GM21367 (cell line): ENCODE data around the gene SPTBN2.

Experiments used
- ATAC-seq: cut with Tn5 transposase; IDR thresholded peaks from one replicate; pipeline ENCODE4 v1.9.1; 2021; ENCODE audit not compliant: unreplicated experiment

The SPTBN2 gene

DNA sequence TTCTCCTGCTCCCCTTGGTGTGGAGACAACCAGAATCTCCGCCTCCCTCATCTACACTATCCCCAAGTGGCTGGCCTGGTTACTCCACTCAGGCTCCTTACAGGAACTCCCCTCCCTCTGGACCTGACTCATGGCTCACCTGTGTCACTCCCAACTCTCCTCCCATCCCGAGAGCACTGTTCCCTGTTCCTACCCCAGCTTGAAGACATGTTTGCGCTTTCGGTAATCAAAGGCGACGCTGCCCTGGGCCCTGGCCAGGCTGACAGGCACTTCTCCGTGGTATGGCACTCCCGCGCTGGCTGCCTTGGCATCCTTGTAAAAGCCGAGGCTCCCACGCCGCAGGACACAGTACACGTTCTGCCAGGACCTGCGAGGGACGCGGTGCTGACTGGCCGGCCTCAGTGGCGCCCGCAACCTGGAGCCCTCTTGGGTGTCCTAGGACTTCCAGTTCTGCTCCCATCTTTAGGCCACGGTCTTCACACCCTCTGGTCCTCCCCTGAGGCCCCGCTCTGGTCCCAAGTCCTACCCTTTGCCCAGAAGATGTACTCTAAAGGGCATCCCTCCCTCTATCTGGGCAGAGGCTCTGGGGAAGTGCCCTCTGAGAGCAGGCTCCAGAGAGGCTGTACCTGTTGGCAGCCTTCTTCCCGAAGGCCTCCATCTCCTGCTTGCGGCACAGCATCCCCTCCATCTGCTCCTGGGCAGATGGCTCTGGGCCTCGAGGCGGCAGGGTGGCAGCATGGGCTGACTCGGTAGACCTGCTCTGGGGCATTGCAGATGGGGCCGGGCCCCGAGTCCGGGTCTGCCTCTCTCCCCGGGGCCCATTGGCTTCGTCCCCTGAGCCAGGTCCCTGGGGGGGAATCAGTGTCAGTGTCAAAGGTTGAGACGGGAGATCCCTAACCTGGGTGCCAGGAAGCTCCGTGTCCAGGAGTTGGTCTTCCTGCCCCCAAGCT lies 41.9 kb downstream of the SPTBN2 start:
- ATAC-seq, result no peak

DNA sequence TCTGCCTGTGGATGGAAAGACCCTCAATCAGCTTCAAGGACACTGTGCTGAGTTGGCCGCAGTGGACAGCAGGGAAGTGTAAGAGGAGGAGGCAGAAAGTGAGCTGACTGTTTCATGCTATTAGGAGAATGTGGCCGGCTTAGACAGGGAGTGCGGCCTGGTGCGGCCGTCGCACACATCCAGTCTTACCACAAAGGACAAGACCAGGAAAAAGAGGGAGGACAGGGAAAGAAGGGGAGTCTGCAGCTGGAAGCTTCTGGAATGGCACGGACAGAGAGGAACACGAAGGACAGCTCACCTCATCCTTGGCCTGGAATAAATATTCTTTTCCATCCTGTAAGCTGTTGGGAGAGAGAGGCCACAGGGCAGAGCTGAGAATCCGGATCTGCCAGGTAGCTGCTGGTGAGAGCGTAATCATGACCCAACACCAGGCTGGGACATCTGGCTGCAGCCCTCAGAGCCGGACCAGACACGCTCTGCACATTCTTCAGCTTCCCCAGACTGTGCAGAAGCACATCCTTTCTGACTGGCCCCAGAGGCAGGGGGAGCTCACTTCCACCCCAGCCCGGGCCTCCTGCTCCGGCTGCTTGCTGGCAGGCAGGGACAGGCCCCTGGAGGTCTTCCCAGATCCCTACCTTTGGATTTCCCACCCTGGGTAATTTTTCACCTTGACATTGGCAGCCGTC lies 42.8 kb downstream of the SPTBN2 start:
- ATAC-seq, result no peak

DNA sequence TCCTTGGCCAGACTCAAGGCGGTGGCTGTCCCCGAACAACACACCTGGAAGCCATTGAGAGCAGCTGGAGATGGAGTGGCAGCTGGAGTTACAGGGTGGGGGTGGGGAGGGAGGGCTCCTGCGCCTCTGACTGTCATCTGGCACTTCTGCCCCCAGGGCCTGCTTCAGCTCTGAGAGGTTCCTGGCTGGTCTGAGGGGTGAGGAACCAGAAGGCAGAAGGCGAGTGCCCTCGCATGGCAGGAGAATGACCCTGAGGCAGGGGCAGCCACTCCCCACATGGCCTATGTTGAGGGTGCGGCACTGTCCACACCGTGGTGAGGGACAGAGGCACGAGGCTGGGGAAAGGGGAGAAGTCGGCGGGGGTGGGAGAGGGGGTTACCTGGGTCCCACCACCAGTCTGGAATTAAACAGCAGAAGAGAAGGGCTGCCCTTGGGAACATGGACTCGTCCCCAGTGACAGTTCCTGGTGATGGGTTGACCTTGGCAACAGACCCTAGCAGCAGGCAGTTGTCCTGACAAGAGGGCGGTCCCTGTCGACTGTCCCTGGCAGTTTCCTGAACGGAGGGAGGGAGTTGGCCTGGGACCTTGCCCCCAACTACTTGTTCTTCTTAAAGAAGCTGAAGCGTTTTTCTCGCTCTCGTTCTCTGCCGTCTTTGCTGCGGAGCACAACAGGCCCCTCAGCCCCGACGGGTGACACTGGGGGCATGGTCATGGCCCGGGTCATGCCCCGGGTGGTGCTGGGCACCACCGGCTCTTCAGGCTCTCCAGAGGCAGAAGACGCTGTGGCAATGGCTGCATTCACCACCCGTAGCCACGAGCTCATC lies 43.5 kb downstream of the SPTBN2 start:
- no peak for ATAC-seq

DNA sequence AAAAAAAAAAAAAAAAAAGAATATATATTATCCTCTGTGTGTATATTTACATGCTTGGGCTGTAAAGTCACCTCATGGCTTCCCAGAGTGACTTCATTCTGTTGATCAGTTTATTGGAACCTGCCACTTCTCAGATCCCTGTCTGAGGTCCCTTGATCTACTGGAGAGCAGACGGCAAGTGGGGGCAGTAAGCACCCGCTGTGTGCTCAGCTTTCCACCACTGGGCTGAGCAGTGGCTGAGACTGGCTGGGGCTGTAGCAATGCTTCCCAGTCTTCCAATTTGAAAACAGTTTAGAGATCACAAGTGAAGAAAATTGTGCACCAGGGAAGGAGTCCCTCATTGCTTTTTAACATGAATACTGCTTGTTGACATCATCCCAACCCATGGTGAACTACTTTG lies 44.4 kb downstream of the SPTBN2 start:
- ATAC-seq, result no peak

DNA sequence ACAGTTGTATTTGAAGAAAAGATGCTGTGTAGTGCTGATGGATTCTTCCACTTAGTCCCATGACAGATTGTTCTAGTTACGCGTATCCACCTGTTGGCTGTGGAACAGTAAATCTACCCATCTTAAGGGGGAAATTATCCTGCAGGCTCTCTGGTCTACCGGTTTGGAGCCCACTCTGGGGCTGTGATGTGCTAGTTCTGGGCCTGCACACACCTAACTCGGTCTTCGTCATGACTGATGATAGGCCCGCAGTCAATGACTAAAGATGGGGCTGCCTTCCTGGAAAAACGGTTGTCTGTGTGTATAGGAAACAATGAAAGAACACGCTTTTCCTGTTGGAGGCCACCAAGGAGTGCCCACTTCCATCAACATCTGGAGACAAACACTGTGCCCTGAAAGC lies 45.1 kb downstream of the SPTBN2 start:
- no peak for ATAC-seq

DNA sequence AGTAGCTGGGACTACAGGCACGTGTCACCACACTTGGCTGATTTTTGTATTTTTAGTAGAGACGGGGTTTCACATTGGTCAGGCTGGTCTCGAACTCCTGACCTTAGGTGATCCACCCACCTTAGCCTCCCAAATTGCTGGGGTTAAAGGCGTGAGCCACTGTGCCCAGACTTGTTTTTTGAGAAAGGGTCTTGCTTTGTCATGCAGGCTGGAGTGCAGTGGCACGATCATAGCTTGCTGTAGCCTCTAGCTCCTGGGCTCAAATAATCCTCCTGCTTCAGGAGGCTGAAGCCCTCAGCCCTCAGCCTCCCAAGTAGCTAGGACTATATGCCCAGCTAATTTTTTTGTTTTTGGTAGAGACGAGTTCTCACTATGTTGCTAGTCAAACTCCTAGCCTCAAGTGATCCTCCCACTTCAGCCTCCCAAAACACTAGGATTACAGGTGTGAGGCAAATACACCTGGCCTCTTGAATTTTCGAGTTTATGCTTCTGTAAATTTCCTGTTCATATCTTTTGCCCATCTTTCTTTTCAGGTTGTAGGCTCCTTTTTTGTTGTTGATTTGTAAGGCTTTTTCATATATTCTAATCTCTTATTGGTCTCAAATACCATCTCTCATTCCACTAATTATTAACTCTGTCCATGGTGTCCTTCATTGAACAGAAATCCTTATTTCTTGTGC lies 47.9 kb downstream of the SPTBN2 start:
- ATAC-seq, result no peak

DNA sequence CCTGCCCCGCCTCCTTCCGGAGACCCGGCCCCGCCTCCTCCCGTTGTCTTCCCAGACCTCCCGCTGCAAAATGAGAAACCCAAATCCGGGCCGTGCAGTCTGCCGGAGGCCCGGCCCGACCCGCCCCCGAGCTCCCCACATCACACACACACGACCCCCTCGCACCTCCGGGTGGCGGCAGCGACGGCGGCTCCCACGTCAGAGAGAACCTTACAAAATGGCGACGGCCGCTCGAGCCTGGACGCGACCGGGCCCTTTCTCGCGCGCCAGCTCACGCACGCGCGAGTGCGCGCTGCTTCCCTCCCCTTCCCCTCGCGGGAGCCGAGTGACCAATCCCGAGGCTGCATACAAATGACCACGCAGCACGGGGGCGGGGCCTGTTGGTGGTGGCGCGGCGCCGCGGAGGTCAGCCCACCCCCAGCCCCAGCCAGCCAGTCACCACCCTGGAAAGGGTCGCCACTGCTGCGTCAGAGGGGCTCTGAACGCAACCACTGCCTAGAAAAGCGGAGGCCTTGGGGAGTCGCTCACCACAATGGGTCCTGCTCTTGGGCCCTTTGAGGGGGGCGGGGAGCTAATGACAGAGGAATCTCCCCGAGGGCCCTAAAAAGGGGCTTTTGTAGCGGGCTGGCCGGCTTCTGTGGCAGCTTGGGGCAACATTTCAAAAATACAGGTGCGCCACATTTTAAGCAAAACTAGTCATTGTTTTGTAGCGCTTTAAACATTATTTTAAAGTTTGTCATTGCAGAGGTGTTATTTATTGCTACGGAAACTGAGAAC lies 51.2 kb downstream of the SPTBN2 start, which contains the start of gene RBM4B:
Gene RBM4B (minus strand): TSS at position 289 of the 777 bp plus-strand sequence. CDS start 808 bp downstream, outside the sequence.
- ATAC-seq, result peak; percentile 73

DNA sequence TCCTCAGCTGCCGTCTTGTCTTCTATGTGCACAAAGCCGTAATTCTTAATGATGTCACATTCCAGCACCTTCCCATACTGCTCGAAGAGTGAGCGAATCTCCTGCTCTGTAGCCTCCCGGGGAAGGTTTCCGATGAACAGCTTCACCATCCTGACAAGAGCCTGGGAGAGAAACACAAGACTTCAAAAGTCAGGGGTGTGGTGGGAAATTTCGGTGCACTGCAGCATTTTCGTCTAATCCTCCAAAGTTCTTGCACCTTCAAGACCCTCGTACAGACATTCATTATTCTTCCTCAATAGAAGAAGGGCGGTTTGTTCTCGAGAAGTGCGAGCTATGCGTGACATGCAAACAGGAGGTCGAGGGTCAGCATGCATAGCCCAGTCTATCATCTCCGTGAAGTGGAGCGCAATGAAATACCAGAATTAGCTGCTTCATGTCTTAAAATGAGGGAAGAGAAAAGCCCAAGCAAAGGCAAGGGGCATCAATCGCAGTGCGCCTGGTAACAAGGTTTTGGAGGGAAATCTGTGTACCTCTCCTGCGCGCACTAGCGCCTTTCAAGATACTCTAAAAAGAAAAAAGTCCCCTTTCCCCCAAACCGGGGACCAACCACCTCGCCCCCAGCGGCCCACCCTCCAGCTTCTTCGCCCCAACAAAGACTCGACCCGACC lies 52.0 kb downstream of the SPTBN2 start:
- ATAC-seq, result no peak

DNA sequence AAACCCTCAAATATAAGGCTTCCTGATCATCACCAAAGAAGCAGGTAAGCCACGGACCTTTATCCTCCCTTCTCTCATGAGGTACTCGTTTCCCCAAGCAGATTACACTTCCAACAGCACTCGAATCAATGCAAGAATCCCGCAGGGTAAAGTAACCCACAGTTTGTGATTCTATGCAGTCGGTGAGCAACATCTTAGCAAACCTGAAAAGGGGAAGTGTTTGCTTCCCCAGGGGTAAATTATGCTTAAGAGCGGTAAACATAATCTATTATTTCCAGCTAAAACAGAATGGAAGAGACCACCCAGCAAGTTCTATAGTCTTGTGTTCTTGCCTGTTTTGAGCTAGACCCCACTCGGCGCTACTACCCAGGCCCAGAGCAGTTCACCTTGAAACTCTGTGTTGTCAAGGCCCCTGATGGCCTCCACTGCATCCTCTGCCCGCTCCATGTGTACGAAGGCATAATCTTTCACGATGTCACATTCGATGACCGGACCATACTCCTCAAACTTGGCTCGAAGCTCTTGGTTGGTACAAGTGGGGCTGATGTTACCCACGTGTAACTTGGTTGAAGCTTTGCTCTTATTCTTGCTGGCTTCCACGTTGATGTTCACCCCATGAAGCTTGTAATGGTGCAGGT lies 52.6 kb downstream of the SPTBN2 start:
- ATAC-seq, result no peak

DNA sequence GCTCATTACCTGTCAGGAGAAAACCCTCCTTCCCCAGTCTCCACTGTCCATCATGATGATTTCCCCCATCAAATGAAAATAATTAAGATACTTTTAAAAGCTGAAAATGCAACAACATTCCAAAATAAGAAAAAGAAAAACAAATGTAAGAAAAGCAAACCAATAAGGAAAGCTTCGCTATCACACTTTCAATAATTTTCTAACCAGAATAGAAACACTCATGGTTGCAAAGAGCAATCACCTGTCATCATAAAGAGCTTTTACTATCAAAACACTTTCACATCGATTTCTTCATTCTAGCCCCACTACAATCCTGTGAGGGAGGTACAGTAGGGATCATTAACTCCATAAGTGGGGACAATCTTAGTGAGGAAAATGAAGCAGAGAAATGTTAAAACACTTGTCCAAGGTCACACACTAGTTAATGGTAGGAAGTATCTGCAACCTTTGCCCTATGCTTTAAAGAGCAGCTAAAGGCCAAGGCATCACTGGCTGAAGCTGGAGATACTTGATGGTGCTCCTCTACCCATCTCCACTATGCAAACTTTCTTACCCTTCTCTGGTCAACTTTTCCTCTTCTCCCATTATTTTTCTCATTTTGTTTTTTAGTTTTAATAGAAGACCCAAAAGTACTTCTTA lies 53.9 kb downstream of the SPTBN2 start:
- ATAC-seq, result no peak

DNA sequence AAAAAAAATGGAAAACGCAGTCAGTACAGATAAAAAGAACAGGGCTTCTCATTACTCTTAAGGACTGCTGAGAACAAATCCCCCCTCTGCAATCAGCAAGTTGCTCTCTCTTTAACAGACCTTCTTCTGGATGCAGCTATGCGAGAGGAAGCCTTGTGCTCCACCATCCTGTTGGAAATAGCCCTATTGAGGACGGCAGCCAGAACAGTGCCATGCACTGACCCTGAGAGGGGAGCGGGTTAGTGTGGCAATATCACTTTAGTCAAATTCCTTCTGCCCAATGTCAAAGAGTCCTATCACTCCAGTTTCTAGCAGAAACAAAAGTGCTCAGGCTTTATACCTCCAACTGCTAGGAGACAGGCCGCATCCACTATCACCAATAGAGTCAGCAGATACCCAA lies 58.2 kb downstream of the SPTBN2 start:
- ATAC-seq, result no peak

DNA sequence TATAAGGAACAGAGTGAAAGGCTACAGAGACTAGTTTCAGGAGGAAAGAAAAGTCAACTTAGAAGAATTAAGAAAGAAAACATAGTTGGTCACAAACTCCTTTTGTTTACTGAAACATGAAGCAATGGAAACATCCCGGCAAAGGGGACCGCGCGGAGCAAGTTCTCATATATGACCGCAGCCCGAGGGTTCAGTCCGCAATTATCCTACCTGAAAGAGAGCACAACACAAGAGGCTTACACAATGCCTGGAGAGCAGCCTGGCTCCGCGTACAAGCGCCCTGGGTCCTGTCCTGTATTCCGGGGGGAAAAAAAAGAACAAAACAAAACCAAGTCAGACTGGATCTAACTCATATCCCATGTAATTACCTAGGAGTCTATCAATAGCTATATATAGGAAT lies 63.6 kb downstream of the SPTBN2 start:
- ATAC-seq, result no peak

DNA sequence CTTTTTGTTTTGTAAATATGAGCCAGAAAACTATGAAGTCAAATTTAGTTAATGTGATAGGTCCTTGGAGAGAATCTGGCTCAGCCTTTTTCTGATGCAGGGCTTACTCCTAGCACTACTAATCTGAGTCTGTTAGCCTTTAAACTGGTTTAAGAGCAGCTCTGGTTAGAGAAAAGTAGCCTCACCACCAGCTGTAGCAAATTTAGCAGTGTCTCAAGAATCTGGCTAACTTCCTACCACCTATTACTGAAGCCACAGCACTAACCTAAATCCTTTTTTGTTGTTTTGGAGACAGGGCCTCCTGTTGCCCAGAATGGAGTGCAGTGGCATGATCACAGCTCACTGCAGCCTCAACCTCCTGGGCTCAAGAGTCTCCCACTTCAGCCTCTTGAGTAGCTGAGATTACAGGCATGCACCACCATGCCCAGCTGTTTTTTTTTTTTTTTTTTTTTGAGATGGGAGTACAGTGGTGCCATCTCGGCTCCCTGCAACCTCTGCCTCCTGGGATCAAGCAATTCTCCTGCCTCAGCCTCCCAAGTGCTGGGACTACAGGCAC lies 65.2 kb downstream of the SPTBN2 start:
- no peak for ATAC-seq

DNA sequence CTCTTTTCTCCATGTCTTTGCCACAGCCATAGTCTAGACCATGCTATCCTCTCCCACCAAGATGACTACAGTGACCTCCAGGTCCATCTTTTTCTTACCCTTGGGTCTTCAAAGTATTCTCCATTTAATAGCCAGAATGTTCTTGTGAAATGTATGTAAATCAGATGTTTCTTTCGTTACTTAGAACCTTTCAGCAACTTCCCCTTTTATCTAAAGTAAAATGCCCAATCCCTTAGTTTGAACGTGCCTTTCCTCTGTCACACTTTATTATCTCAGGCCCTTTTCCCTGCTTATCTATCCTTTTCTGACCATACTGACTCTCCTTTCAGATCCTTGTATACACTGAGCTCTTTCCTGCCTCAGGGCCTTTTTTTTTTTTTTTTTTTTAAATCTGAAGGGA lies 69.3 kb downstream of the SPTBN2 start:
- ATAC-seq, result no peak

DNA sequence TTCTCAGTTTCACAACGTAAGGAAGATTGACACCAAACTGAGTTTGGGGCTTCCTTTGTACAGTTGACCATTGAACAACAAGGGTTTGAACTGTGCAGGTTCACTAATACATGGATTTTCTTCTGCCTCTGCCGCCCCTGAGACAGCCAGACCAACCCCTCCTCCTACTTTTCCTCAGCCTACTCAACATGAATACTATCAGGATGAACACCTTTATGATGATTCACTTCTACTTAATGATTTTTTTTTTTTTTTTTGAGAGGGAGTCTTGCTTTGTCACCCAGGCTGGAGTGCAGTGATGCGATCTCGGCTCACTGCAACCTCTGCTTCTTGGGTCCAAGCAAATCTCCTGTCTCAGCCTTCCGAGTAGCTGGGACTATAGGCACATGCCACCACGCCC lies 75.9 kb downstream of the SPTBN2 start:
- ATAC-seq, result no peak

DNA sequence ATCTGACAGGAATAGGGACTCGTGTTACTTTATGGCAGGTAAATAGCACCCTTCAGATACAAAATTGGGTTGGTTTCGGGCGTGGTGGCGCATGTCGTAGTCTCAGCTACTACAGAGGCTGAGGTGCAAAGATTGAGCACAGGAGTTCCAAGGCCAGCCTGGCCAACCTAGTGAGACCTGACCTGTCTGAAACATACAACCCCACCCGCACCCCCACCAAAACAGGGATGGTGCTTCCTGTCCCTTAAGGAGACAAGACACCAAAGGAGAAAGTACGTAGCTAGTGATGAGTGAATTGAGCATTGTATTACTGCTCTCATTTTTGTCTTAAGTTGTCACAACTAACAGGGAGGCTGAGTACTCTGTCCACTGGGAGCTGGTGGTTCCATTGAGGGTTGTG lies 76.4 kb downstream of the SPTBN2 start:
- ATAC-seq, result no peak

DNA sequence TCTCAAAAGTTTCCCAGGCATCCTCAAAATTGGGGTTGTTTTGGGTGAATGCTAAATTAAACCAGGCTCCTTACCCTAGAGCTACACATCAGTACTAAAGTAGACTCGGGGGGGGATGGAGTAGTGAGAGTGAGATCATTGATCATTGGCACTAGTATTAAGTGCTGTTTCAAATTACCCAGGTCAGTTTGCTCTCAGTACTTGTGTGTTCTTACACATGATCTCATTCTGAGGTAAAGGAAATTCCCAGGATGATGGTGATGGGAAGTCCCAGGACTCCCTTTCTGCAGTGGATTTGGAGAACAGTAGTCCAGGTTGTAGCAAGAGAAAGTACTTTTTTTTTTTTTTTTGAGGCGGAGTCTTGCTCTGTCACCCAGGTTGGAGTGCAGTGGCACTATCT lies 78.0 kb downstream of the SPTBN2 start:
- no peak for ATAC-seq

DNA sequence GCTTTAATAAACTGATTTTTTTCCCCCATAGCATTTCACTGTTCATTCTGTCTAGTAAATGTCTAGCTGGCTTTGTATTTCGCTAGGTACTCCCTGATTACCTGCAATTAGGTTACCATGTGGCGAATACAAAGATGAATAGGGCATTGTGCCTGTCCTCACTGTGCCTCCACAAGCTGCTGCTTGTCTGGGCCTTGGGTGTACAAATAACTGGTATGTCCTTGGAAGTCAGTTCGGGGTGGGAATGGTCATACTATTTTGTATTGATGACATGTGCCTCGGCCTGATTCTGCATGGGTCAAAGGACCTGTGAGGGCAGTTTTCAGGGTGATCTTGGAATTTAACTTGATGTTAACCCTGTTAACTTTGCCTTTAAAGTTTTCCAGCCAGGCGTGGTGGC lies 79.1 kb downstream of the SPTBN2 start:
- ATAC-seq, result no peak
